NOMO-1 treated with dmso at 0.1 percent for 144 hours (cell line): ENCODE measurements around the gene CTIF.

Experiments
- DNase-seq: peaks from one replicate; lab custom pipeline; 2025; ENCODE audit not compliant: unreplicated experiment; lab: John Stamatoyannopoulos, UW

CTIF gene

GRCh38 chr18:48573632-48574283, 34.9 kb downstream of the CTIF start:
- no peak for DNase-seq

DNA sequence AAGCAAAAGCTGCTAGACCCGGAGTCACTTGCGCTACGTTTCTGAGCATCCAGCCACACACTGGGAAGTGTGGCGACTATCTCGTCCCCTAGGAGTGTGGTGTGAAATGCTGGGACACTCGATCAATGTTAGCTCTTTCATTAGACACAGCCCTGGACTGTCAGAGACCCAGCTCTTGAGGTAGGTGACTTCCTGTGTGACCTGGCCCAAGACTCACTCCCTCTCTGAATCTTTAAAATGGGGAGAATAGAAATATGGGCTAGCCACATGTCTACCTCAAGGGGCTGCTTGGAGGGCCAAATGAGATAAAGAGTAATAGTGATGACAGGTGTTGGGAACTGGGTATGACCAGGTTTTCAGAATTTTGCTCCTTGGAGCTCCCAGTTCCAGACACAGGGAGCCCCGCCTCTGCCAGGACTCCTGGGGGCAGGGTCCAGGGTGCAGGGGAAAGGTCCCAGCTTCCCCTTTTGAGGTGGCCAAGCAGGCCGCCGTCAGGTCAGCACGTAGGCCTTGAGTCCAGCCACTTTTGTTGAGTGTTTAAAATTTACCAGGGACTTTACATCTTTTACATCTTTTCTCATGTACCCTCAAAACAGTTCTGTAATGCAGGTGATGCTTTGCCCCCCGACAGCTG, 36.0 kb downstream of the CTIF start:
- DNase-seq = no peak

DNA sequence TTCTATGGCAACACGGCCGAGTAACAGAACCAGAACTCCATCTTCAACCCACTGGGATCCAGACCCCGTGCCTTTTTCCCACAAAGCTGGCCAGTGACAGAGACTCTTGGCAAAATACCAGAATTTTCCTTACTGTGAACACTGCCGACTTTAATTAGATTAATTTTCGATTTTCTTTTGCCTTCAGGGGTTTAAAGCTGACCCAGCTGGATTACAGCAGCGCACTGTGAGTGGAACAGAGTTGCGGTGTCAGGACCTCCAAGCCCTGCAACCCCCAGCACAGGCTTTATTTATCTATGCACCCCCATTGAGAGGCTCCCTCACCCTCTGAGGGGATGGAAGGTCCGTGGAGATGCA, 36.4 kb downstream of the CTIF start:
- no peak for DNase-seq

- no peak for DNase-seq
These were observed 37.0 kb downstream of the CTIF start for GRCh38 chr18:48575658-48576456.

DNA sequence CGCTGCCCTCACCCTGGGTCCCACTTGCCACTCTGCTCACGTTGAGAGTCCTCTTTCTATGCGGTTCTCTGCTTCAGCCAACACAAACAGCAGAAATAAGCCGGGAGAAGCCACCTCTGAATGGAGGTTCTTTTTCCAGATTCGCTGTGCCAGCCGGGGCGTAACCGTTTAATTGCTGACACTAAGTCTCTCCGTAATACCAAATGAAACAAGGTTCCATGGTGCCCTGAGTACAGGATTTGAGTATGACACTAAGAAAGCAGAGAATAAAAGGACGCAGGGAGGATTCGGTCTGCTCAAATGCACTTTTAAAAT, 37.6 kb downstream of the CTIF start:
- no peak for DNase-seq

DNA sequence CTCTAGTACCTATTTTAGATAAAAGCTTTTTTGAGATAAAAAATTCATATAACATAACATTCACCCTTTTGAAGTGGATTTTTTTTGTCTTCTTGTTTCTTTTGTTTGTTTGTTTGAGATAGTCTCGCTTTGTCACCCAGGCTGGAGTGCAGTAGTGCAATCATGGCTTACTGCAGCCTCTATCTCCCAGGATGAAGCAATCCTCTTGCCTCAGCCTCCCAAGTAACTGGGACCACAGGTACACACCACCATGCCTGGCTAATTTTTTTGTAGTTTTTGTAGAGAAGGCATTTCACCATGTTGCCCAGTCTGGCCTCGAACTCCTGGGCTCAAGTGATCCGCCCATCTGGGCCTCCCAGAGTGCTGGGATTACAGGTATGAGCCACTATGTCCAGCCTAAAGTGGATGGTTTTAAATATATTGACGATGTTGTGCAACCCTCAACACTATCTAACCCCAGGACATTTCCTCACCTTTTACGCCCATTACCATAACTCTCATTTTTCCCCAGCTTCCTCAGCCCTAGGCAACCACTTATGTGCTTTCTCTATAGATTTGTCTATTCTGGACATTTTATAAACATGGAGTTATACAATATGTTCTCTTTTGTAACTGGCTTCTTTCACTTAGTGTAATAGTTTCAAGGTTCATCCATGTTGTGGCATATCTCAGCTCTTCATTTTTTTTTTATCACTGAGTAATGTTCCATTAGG, 38.8 kb downstream of the CTIF start:
- DNase-seq = no peak

- no peak for DNase-seq
These were observed 39.5 kb downstream of the CTIF start for GRCh38 chr18:48578289-48578688.

GRCh38 chr18:48580066-48580465, 41.2 kb downstream of the CTIF start:
- DNase-seq = no peak

- no peak for DNase-seq
These were observed 42.0 kb downstream of the CTIF start for GRCh38 chr18:48580782-48581181.

GRCh38 chr18:48581206-48581605, 42.4 kb downstream of the CTIF start:
- DNase-seq = no peak

GRCh38 chr18:48581941-48582340, 43.1 kb downstream of the CTIF start:
- DNase-seq = no peak

DNA sequence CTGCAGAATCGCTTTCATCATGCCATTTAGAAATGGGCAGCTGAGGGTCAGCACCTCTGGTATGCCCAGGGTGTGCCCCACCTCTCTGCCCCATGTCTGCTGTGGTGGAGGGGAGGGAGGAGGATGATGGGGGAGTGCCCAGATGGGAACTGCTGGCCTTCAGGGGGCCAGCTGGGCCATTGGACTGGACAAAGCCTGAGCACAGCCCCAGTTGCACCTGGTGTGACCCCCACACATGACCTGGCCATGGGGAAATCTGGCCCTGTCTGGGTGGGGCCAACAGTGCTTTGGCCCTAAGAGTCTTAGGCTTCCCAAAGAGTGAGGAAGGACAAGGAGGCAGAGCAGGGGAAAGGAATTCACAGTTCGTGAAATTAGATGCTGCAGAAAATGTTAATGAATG, 44.1 kb downstream of the CTIF start:
- DNase-seq = no peak

GRCh38 chr18:48583573-48583972, 44.7 kb downstream of the CTIF start:
- DNase-seq = no peak

DNA sequence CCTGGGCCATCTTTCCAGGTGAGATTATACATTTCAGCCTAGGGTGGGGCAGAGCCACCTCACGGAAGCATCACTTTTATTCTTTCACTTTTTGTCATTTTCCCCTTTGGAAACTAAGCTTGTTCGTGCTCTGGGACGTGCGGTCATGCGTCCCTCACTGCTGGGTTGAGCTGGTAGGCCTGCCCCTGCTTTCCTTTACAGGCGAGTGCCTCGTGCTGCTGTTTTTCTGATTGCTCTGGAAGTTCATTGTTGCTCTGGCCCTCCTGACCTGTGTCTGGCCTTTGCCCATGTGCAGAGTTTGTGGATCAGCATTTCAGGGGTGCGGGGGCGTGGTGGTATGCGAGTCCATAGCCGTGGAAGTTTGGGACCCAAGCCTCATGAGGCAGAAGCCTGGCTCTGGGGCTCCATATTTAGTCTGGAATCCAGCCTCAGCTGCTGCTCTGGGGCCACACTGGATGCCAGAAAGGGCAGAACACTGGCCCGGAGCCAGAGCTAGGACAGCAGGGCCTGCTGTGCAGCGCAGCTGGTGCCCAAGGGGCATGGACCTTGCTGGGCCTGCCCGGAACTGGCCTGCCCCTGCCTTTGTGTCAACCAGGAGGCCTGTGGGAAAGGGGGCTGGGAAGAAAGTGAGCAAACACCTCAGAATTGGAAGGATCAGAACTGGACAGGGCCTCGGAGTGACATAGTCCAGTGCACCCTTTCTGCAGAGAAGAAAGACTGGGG, 51.1 kb downstream of the CTIF start:
- no peak for DNase-seq

GRCh38 chr18:48590678-48591077, 51.8 kb downstream of the CTIF start:
- no peak for DNase-seq

- DNase-seq = no peak
These were observed 53.8 kb downstream of the CTIF start for GRCh38 chr18:48592540-48593171.

DNA sequence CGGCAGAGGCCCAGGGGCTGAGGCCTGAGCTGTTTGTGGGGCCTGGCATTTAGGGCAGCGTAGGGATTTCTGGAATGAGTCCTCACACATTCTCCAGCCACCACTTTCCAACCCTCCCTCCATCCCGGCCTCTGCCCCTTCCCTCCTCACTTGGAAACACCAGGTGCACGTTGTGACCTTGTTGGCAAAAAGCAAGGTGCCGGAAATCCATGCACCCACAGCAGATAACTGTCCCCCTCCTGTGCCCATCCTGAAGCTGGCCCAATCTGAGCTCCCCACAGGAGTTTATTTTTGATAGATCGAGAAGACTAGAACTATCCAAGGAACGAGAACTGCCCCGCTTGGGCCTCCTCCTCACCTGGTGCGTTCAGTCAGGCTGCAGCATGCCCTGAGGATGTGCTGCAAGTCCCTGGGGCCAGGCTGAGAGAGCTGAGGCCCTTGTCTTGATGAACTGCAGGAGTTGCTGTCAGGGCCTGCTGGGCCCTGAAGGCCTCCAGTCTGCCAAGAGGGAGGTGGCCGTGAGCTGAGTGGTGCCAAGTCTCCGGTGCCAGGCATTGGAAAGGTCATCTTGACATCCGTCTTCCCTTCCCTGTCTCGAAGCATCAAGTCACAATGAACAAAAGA, 55.8 kb downstream of the CTIF start:
- DNase-seq = no peak

DNA sequence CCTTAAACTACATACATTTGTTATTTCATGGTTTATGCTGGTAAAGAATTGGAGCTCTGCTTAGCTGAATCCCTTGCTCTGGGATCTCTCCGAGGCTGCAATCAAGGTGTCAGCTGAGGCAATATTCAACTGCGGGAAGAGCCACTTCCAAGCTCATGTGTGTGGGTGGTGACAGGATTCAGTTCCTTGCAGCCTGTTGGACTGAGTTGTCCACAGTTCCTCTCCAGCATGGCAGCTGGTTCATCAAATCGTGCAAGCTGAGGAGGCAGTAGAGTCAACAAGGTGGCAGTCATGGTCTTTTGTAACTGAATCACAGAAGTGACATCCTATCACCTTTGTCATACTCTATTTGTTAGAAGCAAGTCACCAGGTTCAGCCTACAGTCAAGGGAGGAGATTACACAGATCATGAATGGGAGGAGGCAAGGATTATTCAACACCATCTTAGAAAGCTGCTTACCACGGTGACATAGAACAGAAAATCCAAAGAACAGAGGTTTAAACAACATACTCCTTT, 56.9 kb downstream of the CTIF start:
- DNase-seq = no peak

DNA sequence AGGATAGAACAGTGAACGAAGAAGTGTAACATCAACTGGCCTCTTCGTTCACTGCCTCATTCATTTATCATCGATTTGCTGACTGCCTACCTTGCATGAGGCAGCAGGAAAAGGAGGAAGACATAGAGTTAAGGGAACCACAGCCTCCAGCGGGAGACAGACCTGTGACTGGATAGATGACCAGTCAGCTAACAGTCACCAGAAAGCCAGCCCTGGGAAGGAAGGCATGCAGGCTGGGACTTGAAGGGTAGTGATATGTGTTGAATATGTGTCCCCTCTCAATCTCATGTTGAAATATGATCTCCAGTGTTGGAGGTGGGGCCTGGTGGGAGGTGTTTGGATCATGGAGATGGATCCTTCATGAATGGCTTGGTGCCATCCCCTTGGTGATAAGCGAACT, 58.3 kb downstream of the CTIF start:
- DNase-seq = no peak

DNA sequence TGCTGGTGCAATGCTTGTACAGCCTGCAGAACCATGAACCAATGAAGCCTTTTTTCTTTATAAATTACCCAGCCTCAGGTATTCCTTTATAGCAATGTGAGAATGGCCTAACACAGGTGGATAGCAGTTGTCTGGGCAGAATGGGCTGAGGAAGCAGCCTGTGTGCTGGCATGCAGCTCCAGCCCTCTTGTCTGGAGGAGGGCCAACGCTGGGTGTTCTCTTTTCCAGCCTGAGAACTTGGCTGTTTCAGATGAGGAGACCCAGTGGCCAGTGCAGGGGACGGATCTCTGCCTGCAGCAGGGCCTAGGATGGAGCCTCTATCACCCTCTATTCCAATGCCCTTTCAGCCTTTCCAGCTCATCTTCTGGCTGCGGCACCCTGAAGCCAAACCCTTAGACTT, 58.8 kb downstream of the CTIF start:
- DNase-seq = no peak
